ENCODE results near the gene ZKSCAN5.
A peak's percentile ranks its signal among the peaks of the same experiment; 100 is the strongest.
"Not testable (repeated sequence)": the region's sequence is repeated elsewhere in the genome, so short reads cannot be mapped to it uniquely, and the experiment has no call there.

ZKSCAN5 gene

GRCh38 chr7:99498546-99498944 lies 5.9 kb upstream of the ZKSCAN5 start:
- no peak for DNase-seq

GRCh38 chr7:99499371-99499720 lies 5.1 kb upstream of the ZKSCAN5 start:
- no peak for DNase-seq

GRCh38 chr7:99499721-99500636 lies 4.5 kb upstream of the ZKSCAN5 start, which contains the start of gene ZNF394:
Gene ZNF394 (minus strand): TSS chr7:99500281. CDS start chr7:99500093, 188 bp downstream.
- DNase-seq, result peak; percentile 90

- DNase-seq, result no peak
Observed at GRCh38 chr7:99500637-99501009, 3.8 kb upstream of the ZKSCAN5 start.

- not testable (repeated sequence) for DNase-seq
Observed at GRCh38 chr7:99501236-99501635, 3.2 kb upstream of the ZKSCAN5 start.

GRCh38 chr7:99504281-99504602 lies 220 bp upstream of the ZKSCAN5 start:
- no peak for DNase-seq

GRCh38 chr7:99505324-99505662 lies 831 bp downstream of the ZKSCAN5 start:
- DNase-seq, result no peak

- DNase-seq, result no peak
Observed at GRCh38 chr7:99514050-99514449, 9.6 kb downstream of the ZKSCAN5 start.

- DNase-seq, result no peak
Observed at GRCh38 chr7:99521399-99521798, 16.9 kb downstream of the ZKSCAN5 start.

- no peak for DNase-seq
Observed at GRCh38 chr7:99525713-99526440, 21.4 kb downstream of the ZKSCAN5 start.

- no peak for DNase-seq
Observed at GRCh38 chr7:99531354-99531765, 26.9 kb downstream of the ZKSCAN5 start.

- no peak for DNase-seq
Observed at GRCh38 chr7:99535667-99536066, 31.2 kb downstream of the ZKSCAN5 start.

- DNase-seq, result no peak
Observed at GRCh38 chr7:99539213-99539811, 34.9 kb downstream of the ZKSCAN5 start.

GRCh38 chr7:99540542-99540941 lies 36.1 kb downstream of the ZKSCAN5 start:
- DNase-seq, result no peak

GRCh38 chr7:99541212-99541611 lies 36.8 kb downstream of the ZKSCAN5 start:
- no peak for DNase-seq

GRCh38 chr7:99543081-99543671 lies 38.7 kb downstream of the ZKSCAN5 start:
- no peak for DNase-seq

GRCh38 chr7:99543916-99544315 lies 39.5 kb downstream of the ZKSCAN5 start:
- no peak for DNase-seq

GRCh38 chr7:99545308-99545707 lies 40.8 kb downstream of the ZKSCAN5 start:
- not testable (repeated sequence) for DNase-seq

GRCh38 chr7:99549545-99549944 lies 45.1 kb downstream of the ZKSCAN5 start:
- DNase-seq, result not testable (repeated sequence)

- DNase-seq, result no peak
Observed at GRCh38 chr7:99551334-99551733, 46.9 kb downstream of the ZKSCAN5 start.

GRCh38 chr7:99551767-99552463 lies 47.5 kb downstream of the ZKSCAN5 start, which contains the start of gene FAM200A:
Gene FAM200A (minus strand): TSS chr7:99552114. CDS start chr7:99548407, 3,707 bp downstream.
- peak; percentile 95 for DNase-seq

GRCh38 chr7:99553039-99553438 lies 48.6 kb downstream of the ZKSCAN5 start:
- DNase-seq, result no peak

GRCh38 chr7:99554939-99555338 lies 50.5 kb downstream of the ZKSCAN5 start:
- no peak for DNase-seq
